Thyroid gland (tissue), 4 donors: ENCODE results near the gene MFF. TPM values are rescaled to one million over a fixed set of nuclear protein-coding genes. Genes with fewer than 3 reads are reported as not detected.

ENCODE experiments used
- DNase-seq, 2 donors: peaks; one replicate each; pipeline ENCODE4 v3.0.0-alpha.2; 2019
- H3K27ac ChIP-seq, 3 donors: fragments of 200-600 bp; sonication (generic); 1 replicate in 2 of 3; 2 replicates in 1 of 3; pipeline ENCODE4 v1.5.1; 2016 to 2019; ENCODE audit warnings: mild to moderate bottlenecking in 1 of 3, moderate library complexity in 1 of 3
- H3K27me3 ChIP-seq: fragments of 200-600 bp; sonication (generic); one replicate; pipeline ENCODE4 v1.5.1; 2019
- H3K36me3 ChIP-seq, 2 donors: fragments of 200-600 bp; sonication (generic); one replicate each; pipeline ENCODE4 v1.5.1; 2016 to 2019
- H3K4me1 ChIP-seq, 2 donors: fragments of 200-600 bp; sonication (generic); one replicate each; pipeline ENCODE4 v1.5.1; 2017 to 2019
- H3K4me3 ChIP-seq, 3 donors: fragments of 200-600 bp; sonication (generic); replicated peaks in 1 of 3; 1 replicate in 2 of 3; 2 replicates in 1 of 3; pipeline ENCODE4 v1.5.1; 2016; ENCODE audit warnings: mild to moderate bottlenecking in 1 of 3
- H3K9me3 ChIP-seq: fragments of 200-600 bp; sonication (generic); one replicate; pipeline ENCODE4 v1.5.1; 2017
- POLR2A ChIP-seq, 2 donors: fragments of 450-650 bp; IDR thresholded peaks; one replicate each; pipeline ENCODE4 v1.6.1; 2017; ENCODE audit warnings: antibody characterized with exemption in 2 of 2, mild to moderate bottlenecking in 2 of 2, moderate library complexity in 1 of 2
- WGBS, 2 donors: methylation state at CpG; one replicate each; pipeline ENCODE4 v1.1.5; 2017; 5-methylcytosine and 5-hydroxymethylcytosine counted together
- intact Hi-C: fragments of 100-400 bp; cut with DNase I; formaldehyde crosslinking; loops from one replicate; pipeline ENCODE4 v1.15.1; 2023
- total RNA-seq, 4 donors: library from RNA; depleted of rRNA; stranded (reverse); fragments of >200 nt; gene quantifications; one replicate each; pipeline ENCODE4 v1.2.3, GENCODE V29; 2016
- TF ChIP-seq, protein P1 (sequence below), 6 experiments: fragments of 200-600 bp in 3 of 6; fragments of 450-650 bp in 3 of 6; sonication (generic) in 3 of 6; IDR thresholded peaks; one replicate each; pipeline ENCODE4 v1.5.1; 2016 to 2019; ENCODE audit warnings: antibody characterized with exemption in 6 of 6, mild to moderate bottlenecking in 2 of 6, inconsistent platforms in 1 of 6, moderate library complexity in 1 of 6

MFF gene
- total RNA-seq, 4 donors from 2014 or later: 78.3 to 134 (median 99.7) TPM

GRCh38 chr2:227326783-227327182 lies 1.7 kb downstream of the MFF start:
- TF ChIP-seq, protein P1, sequence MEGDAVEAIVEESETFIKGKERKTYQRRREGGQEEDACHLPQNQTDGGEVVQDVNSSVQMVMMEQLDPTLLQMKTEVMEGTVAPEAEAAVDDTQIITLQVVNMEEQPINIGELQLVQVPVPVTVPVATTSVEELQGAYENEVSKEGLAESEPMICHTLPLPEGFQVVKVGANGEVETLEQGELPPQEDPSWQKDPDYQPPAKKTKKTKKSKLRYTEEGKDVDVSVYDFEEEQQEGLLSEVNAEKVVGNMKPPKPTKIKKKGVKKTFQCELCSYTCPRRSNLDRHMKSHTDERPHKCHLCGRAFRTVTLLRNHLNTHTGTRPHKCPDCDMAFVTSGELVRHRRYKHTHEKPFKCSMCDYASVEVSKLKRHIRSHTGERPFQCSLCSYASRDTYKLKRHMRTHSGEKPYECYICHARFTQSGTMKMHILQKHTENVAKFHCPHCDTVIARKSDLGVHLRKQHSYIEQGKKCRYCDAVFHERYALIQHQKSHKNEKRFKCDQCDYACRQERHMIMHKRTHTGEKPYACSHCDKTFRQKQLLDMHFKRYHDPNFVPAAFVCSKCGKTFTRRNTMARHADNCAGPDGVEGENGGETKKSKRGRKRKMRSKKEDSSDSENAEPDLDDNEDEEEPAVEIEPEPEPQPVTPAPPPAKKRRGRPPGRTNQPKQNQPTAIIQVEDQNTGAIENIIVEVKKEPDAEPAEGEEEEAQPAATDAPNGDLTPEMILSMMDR (IDR thresholded peaks at IDR 0.05): no peak
- Histone ChIP-seq H3K36me3 (peaks cover 0 to 7% of the 10 kb centered on the region in 2 donors), H3K4me1 (peaks cover 8 to 18% of the 10 kb centered on the region in 2 donors), H3K27me3 (no peaks in the 10 kb centered on the region), H3K4me3 (no peak overlapping the region), H3K9me3 (no peaks in the 10 kb centered on the region), H3K27ac (no peak overlapping the region)
- DNase-seq: no peak
- intact Hi-C loops: no loop called here
- WGBS, 2 donors: 95 to 96% methylated on average over 6 of the region's 6 CpGs

GRCh38 chr2:227335713-227336112 lies 10.7 kb downstream of the MFF start:
- H3K36me3 ChIP-seq: peaks cover 5 to 20% of the 10 kb centered on the region in 2 donors
- no peaks in the 10 kb centered on the region for H3K9me3 ChIP-seq
- no peak overlapping the region for H3K27ac ChIP-seq
- WGBS, 2 donors: 92 to 100% methylated on average over 1 of the region's 1 CpG
- H3K4me1 ChIP-seq: no peaks in the 10 kb centered on the region
- DNase-seq: no peak
- no peaks in the 10 kb centered on the region for H3K27me3 ChIP-seq
- no peak overlapping the region for H3K4me3 ChIP-seq
- intact Hi-C loops: no loop called here
- TF ChIP-seq POLR2A (IDR thresholded peaks at IDR 0.05): no peak
- TF ChIP-seq, protein P1 (IDR thresholded peaks at IDR 0.05): no peak

GRCh38 chr2:227337442-227337841 lies 12.4 kb downstream of the MFF start:
- no peaks in the 10 kb centered on the region for H3K4me1 ChIP-seq
- H3K9me3 ChIP-seq: no peaks in the 10 kb centered on the region
- TF ChIP-seq POLR2A (IDR thresholded peaks at IDR 0.05): no peak
- TF ChIP-seq, protein P1 (IDR thresholded peaks at IDR 0.05): no peak
- H3K36me3 ChIP-seq: peaks cover 1 to 15% of the 10 kb centered on the region in 2 donors
- no peak for DNase-seq
- WGBS, 2 donors: 96 to 100% methylated on average over 2 of the region's 2 CpGs
- intact Hi-C loops: no loop called here
- H3K4me3 ChIP-seq: no peak overlapping the region
- no peaks in the 10 kb centered on the region for H3K27me3 ChIP-seq
- H3K27ac ChIP-seq: no peak overlapping the region

GRCh38 chr2:227339098-227339599 lies 14.1 kb downstream of the MFF start:
- Histone ChIP-seq H3K36me3 (peaks cover 0 to 12% of the 10 kb centered on the region in 2 donors), H3K9me3 (no peaks in the 10 kb centered on the region), H3K4me1 (no peaks in the 10 kb centered on the region), H3K27me3 (no peaks in the 10 kb centered on the region), H3K4me3 (no peak overlapping the region), H3K27ac (no peak overlapping the region)
- DNase-seq: no peak
- intact Hi-C loops: no loop called here
- no peak for TF ChIP-seq POLR2A (IDR thresholded peaks at IDR 0.05)
- TF ChIP-seq, protein P1 (IDR thresholded peaks at IDR 0.05): no peak
- WGBS, 2 donors: 96 to 98% methylated on average over 2 of the region's 2 CpGs

DNA sequence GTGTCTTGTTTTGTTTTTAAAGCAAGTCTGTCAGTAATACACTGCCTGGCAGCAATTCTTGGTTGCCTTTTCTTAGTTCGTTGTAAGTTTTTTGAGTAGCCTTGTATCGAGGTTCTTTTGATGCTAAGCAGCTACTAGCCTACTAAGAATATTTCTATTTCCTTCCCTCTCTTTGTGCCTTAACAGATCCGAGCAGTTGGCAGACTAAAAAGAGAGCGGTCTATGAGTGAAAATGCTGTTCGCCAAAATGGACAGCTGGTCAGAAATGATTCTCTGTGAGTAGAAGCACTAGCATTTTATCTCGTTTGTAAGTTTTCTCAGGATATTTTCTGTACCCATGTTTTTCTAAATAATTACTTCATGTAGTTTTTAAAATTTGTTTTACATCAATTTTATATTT lies 15.1 kb downstream of the MFF start:
- TF ChIP-seq, protein P1 (IDR thresholded peaks at IDR 0.05): no peak
- no peak for TF ChIP-seq POLR2A (IDR thresholded peaks at IDR 0.05)
- Histone ChIP-seq H3K4me3 (no peak overlapping the region), H3K36me3 (peaks cover 0 to 12% of the 10 kb centered on the region in 2 donors), H3K27ac (no peak overlapping the region), H3K4me1 (no peaks in the 10 kb centered on the region), H3K9me3 (no peaks in the 10 kb centered on the region), H3K27me3 (no peaks in the 10 kb centered on the region)
- WGBS, 2 donors: 78 to 80% methylated on average over 6 of the region's 6 CpGs
- no peak for DNase-seq
- intact Hi-C loops: no loop called here
